Pancreas (tissue), 10 donors: ENCODE measurements around the gene PKIG. TPM values are rescaled to one million over a fixed set of nuclear protein-coding genes. Genes with fewer than 3 reads are reported as not detected.

ENCODE experiments used
- ATAC-seq, 4 donors: fragments of 200-7000 bp; cut with Tn5 transposase; one replicate each; pipeline versions ENCODE4 v1.8.0 to v1.9.1; 2020; ENCODE audit warnings: mild to moderate bottlenecking in 4 of 4, moderate library complexity in 4 of 4
- DNase-seq, 6 donors: peaks; one replicate each; pipeline ENCODE4 v3.0.0-alpha.2; 2020
- FAIRE-seq: peaks from 2 replicates; lab custom pipeline; 2012; peaks lifted over from hg19 to GRCh38; lab: Jason Lieb, UNC
- H3K27ac ChIP-seq, 4 donors: fragments of 200-600 bp; sonication (generic); 1 replicate in 3 of 4; 2 replicates in 1 of 4; pipeline versions ENCODE4 v1.5.0 to v1.8.0; 2020
- H3K27me3 ChIP-seq, 4 donors: fragments of 200-600 bp; one replicate each; pipeline ENCODE4 v1.8.0; 2021
- H3K36me3 ChIP-seq, 3 donors: fragments of 200-600 bp; sonication (generic) in 1 of 3; one replicate each; pipeline versions ENCODE4 v1.5.0 to v1.8.0; 2020 to 2021
- H3K4me1 ChIP-seq, 3 donors: fragments of 200-600 bp; one replicate each; pipeline ENCODE4 v1.8.0; 2021
- H3K4me3 ChIP-seq, 4 donors: fragments of 200-600 bp; sonication (generic) in 2 of 4; one replicate each; pipeline versions ENCODE4 v1.5.0 to v1.8.0; 2020 to 2021
- H3K9me3 ChIP-seq, 4 donors: fragments of 200-600 bp; one replicate each; pipeline ENCODE4 v1.8.0; 2021
- CTCF ChIP-seq, 4 donors: fragments of 200-600 bp; sonication (generic) in 3 of 4; IDR thresholded peaks; one replicate each; pipeline versions ENCODE4 v1.5.0 to v1.8.0; 2021; ENCODE audit warnings: antibody characterized with exemption in 4 of 4
- WGBS, 2 donors: extraction: QIAGEN DNeasy Blood & Tissue Kit; methylation state at CpG; one replicate each; pipeline ENCODE4 v1.1.7; 2013; 5-methylcytosine and 5-hydroxymethylcytosine counted together
- intact Hi-C, 3 donors: fragments of 100-400 bp; cut with DNase I; formaldehyde crosslinking; loops; one replicate each; pipeline versions ENCODE4 v1.11.1 to v1.14.2; 2022
- polyA plus RNA-seq, 2 donors: library from polyadenylated mRNA; stranded (reverse); fragments of 200-250 nt; gene quantifications; one replicate each; pipeline ENCODE4 v1.2.3, GENCODE V29; 2013
- total RNA-seq, 6 donors: library from RNA; stranded (reverse); fragmentation: NEBNext Ultra II Directional in 4 of 6; extraction: Animal tissue kit (Norgen Biotek cat#: 25700) in 4 of 6; gene quantifications; one replicate each; pipeline versions ENCODE4 v1.2.1 to v1.2.4, GENCODE V29; 2021 to 2023
- donor health status: healthy with polysubstance abuse.
- donor health status: DM: no; HTN: no; CAD: no; lungs with moderate emphysema.
- donor health status: DM: no; HTN: no; CAD: no.
- donor health status: control.
- donor health status: control.
- donor health status: Bipolar disorder and iron deficiency.
- donor health status: DM: yes; HTN: yes; CAD: no.
- donor health status: DM: no; HTN: no; CAD: no.
- donor health status: DM: no; HTN: no; CAD: no.
- donor health status: DM: yes; HTN: yes; CAD: no.

PKIG gene
- total and polyA plus RNA-seq, 8 donors: 10.6 to 40.2 (median 13.1) TPM

GRCh38 chr20:44627364-44628010 is 45.1 kb downstream of the PKIG start:
- Histone ChIP-seq H3K27me3 (no peaks in the 10 kb centered on the region), H3K36me3 (no peaks in the 10 kb centered on the region), H3K9me3 (no peaks in the 10 kb centered on the region), H3K27ac (no peak overlapping the region), H3K4me1 (no peaks in the 10 kb centered on the region), H3K4me3 (no peak overlapping the region)
- ATAC-seq: no peak
- TF ChIP-seq CTCF (IDR thresholded peaks at IDR 0.05): no peak
- 85% methylated on average over 13 of the region's 13 CpGs for WGBS, 2 donors
- intact Hi-C loops: no loop called here
- no peak for FAIRE-seq
- no peak for DNase-seq

- Histone ChIP-seq H3K4me1 (peaks cover 0 to 4% (median 0%) of the 10 kb centered on the region in 3 donors), H3K36me3 (no peaks in the 10 kb centered on the region), H3K9me3 (no peaks in the 10 kb centered on the region), H3K27ac (no peak overlapping the region), H3K4me3 (no peak overlapping the region), H3K27me3 (no peaks in the 10 kb centered on the region)
- no peak for ATAC-seq
- no peak for TF ChIP-seq CTCF (IDR thresholded peaks at IDR 0.05)
- WGBS, 2 donors: 87 to 95% methylated on average over 9 of the region's 9 CpGs
- intact Hi-C loops: no loop called here
- DNase-seq: no peak
- FAIRE-seq: no peak
Measured at GRCh38 chr20:44629017-44629385, 46.6 kb downstream of the PKIG start.

GRCh38 chr20:44629542-44629941 is 47.2 kb downstream of the PKIG start:
- Histone ChIP-seq H3K4me1 (peaks cover 0 to 7% (median 0%) of the 10 kb centered on the region in 3 donors), H3K9me3 (no peaks in the 10 kb centered on the region), H3K27me3 (no peaks in the 10 kb centered on the region), H3K27ac (no peak overlapping the region), H3K4me3 (no peak overlapping the region), H3K36me3 (no peaks in the 10 kb centered on the region)
- FAIRE-seq (no peak), DNase-seq (no peak), ATAC-seq (no peak)
- TF ChIP-seq CTCF (IDR thresholded peaks at IDR 0.05): no peak
- WGBS, 2 donors: 73% methylated on average over 7 to 10 of the region's 10 CpGs
- intact Hi-C loops: no loop called here

- FAIRE-seq (no peak), ATAC-seq (no peak), DNase-seq (no peak)
- WGBS, 2 donors: 95 to 97% methylated on average over 5 of the region's 5 CpGs
- Histone ChIP-seq H3K27ac (no peak overlapping the region), H3K27me3 (no peaks in the 10 kb centered on the region), H3K4me1 (peaks cover 0 to 7% (median 0%) of the 10 kb centered on the region in 3 donors), H3K9me3 (no peaks in the 10 kb centered on the region), H3K36me3 (no peaks in the 10 kb centered on the region), H3K4me3 (no peak overlapping the region)
- intact Hi-C loops: no loop called here
- no peak for TF ChIP-seq CTCF (IDR thresholded peaks at IDR 0.05)
Measured at GRCh38 chr20:44630297-44630696, 47.9 kb downstream of the PKIG start.

- intact Hi-C loops: no loop called here
Measured at GRCh38 chr20:44632103-44632752, 49.8 kb downstream of the PKIG start.

More at GRCh38 chr20:44632103-44632752, 49.8 kb downstream of the PKIG start:
- Histone ChIP-seq H3K36me3 (no peaks in the 10 kb centered on the region), H3K4me1 (peaks cover 0 to 7% (median 0%) of the 10 kb centered on the region in 3 donors), H3K4me3 (no peak overlapping the region), H3K27me3 (no peaks in the 10 kb centered on the region), H3K9me3 (no peaks in the 10 kb centered on the region), H3K27ac (no peak overlapping the region)
- FAIRE-seq (no peak), DNase-seq (no peak), ATAC-seq (no peak)
- WGBS, 2 donors: 77 to 87% methylated on average over 8 of the region's 8 CpGs
- TF ChIP-seq CTCF (IDR thresholded peaks at IDR 0.05): no peak
